ENCODE measurements around the gene EFCAB6. TPM values are rescaled to one million over a fixed set of nuclear protein-coding genes. Genes with fewer than 3 reads are reported as not detected.

EFCAB6 gene
- total and polyA plus RNA-seq, 12 donors: 1.6 to 4.8 (median 2.9) TPM

DNA sequence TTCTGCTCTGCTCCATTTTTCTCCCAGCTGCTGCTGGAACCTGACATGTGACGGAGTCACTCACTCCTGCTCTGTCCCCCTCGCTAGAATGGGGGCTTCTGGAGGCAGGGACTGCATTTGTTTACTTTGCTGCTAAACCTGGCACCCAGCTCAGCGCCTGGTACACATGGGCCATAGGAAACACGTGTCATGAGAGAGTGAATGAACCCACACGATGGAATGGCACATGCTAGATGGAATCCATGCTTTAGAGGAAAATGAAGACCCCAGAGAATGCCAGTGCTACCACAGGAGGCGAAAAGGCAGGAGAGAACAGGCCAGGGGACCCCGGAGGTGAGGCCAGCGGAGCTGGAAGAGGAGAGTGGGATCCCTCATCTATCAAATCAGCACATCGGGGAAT lies 239.4 kb downstream of the EFCAB6 start:
- 86 to 89% (median 88%) methylated on average over 9 of the region's 9 CpGs for WGBS, 4 donors
- intact Hi-C loops (cut with DNase I): no loop called here
- no peak overlapping the region for H3K27ac ChIP-seq
- no peaks in the 10 kb centered on the region for H3K4me1 ChIP-seq (replicated peaks in 1 of 2)
- no peaks in the 10 kb centered on the region for H3K27me3 ChIP-seq
- no peak overlapping the region for H3K4me3 ChIP-seq
- DNase-seq: no peak
- H3K9me3 ChIP-seq (replicated peaks in 1 of 3): no peaks in the 10 kb centered on the region
- H3K36me3 ChIP-seq (replicated peaks in 1 of 2): no peaks in the 10 kb centered on the region
- TF ChIP-seq, protein P1, sequence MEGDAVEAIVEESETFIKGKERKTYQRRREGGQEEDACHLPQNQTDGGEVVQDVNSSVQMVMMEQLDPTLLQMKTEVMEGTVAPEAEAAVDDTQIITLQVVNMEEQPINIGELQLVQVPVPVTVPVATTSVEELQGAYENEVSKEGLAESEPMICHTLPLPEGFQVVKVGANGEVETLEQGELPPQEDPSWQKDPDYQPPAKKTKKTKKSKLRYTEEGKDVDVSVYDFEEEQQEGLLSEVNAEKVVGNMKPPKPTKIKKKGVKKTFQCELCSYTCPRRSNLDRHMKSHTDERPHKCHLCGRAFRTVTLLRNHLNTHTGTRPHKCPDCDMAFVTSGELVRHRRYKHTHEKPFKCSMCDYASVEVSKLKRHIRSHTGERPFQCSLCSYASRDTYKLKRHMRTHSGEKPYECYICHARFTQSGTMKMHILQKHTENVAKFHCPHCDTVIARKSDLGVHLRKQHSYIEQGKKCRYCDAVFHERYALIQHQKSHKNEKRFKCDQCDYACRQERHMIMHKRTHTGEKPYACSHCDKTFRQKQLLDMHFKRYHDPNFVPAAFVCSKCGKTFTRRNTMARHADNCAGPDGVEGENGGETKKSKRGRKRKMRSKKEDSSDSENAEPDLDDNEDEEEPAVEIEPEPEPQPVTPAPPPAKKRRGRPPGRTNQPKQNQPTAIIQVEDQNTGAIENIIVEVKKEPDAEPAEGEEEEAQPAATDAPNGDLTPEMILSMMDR (IDR thresholded peaks at IDR 0.05): no peak
- TF ChIP-seq POLR2A (IDR thresholded peaks at IDR 0.05): no peak

DNA sequence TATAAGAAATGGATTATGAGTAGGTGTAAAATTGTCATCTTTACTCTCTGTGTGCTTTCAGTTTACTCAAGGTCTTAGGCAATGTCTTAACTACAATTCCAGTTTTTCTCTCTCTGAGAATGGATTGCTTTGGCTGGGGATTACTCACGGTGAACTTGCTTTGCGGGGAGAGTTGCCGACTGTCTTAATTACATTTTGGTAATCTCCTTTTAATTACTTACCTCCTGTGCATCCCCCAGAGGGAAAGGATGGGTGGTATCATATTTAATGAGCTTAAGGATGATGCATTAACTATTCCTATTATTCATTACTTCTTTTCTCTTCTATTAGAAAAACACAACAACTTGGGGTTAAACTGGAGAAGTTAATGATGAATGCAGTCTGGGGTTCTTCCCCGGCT lies 240.9 kb downstream of the EFCAB6 start:
- no peak for DNase-seq
- H3K4me3 ChIP-seq: no peak overlapping the region
- intact Hi-C loops (cut with DNase I): no loop called here
- no peak for TF ChIP-seq POLR2A (IDR thresholded peaks at IDR 0.05)
- TF ChIP-seq, protein P1 (IDR thresholded peaks at IDR 0.05): no peak
- no peaks in the 10 kb centered on the region for H3K36me3 ChIP-seq (replicated peaks in 1 of 2)
- H3K27ac ChIP-seq: no peak overlapping the region
- no peaks in the 10 kb centered on the region for H3K27me3 ChIP-seq
- no peaks in the 10 kb centered on the region for H3K4me1 ChIP-seq (replicated peaks in 1 of 2)
- no peaks in the 10 kb centered on the region for H3K9me3 ChIP-seq (replicated peaks in 1 of 3)
- 74 to 84% (median 83%) methylated on average over 4 of the region's 4 CpGs for WGBS, 4 donors

DNA sequence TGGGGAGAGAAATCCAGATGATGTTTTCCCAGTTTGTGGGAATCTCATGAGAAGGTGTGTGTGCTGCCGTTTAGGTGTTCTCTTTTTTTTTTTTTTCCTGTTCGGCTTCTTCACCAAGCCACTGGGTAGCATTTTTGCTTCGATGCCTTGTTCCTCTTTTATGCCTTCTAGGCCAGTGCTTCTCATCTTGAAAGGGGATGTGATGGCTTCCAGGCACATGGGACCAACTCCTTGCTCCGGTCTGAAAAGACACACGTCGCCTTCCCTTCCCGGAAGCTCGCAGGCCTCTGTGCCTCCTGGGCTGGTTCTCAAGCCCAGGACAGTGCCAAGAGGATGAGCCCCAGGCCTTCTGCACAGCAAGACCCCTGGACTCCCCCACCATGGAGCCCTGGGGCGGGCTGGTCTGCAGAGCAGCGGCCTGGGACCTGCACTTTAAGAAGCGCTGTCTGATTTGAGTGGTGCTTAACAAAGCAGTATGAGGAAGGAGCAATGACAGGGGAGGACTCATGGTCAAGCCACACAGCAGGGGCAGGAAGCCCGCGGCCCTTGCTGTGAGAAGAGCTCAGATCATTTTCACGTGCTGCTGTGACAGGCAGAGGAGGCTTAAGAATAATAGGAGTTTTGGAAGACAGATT lies 241.5 kb downstream of the EFCAB6 start:
- H3K36me3 ChIP-seq (replicated peaks in 1 of 2): no peaks in the 10 kb centered on the region
- DNase-seq: no peak
- H3K4me3 ChIP-seq: no peak overlapping the region
- no peak for TF ChIP-seq POLR2A (IDR thresholded peaks at IDR 0.05)
- TF ChIP-seq, protein P1 (IDR thresholded peaks at IDR 0.05): no peak
- H3K27me3 ChIP-seq: no peaks in the 10 kb centered on the region
- H3K4me1 ChIP-seq (replicated peaks in 1 of 2): no peaks in the 10 kb centered on the region
- 67 to 80% (median 78%) methylated on average over 9 to 14 of the region's 14 CpGs for WGBS, 4 donors
- H3K27ac ChIP-seq: no peak overlapping the region
- intact Hi-C loops (cut with DNase I): no loop called here
- H3K9me3 ChIP-seq (replicated peaks in 1 of 3): no peaks in the 10 kb centered on the region

DNA sequence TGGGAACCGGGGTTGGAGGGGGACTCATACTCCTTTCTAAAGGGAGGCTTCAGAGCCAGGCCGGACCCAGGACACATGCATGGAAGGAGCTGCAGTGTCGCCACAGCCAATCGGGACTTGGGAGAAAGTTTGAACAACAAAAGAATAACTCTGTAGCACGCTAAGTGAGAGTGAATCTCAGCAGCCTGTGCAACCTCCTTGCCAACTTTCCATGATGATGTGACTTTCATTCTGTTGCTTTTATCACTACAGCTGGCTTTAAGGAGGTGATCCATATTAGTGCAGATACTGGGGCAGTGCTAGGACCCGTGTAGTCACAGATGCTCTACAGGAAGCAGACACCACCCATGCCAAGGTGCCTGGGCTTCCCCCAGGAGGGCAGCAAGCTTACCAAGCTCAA lies 243.0 kb downstream of the EFCAB6 start:
- TF ChIP-seq POLR2A (IDR thresholded peaks at IDR 0.05): no peak
- TF ChIP-seq, protein P1 (IDR thresholded peaks at IDR 0.05): no peak
- no peak for DNase-seq
- no peaks in the 10 kb centered on the region for H3K4me1 ChIP-seq (replicated peaks in 1 of 2)
- no peaks in the 10 kb centered on the region for H3K27me3 ChIP-seq
- no peaks in the 10 kb centered on the region for H3K9me3 ChIP-seq (replicated peaks in 1 of 3)
- H3K4me3 ChIP-seq: no peak overlapping the region
- intact Hi-C loops (cut with DNase I): no loop called here
- no peaks in the 10 kb centered on the region for H3K36me3 ChIP-seq (replicated peaks in 1 of 2)
- no peak overlapping the region for H3K27ac ChIP-seq
- 88 to 90% (median 89%) methylated on average over 6 of the region's 6 CpGs for WGBS, 4 donors

Data from adrenal gland (tissue), 12 donors.